ENCODE data around the gene C1orf105. TPM values are rescaled to one million over a fixed set of nuclear protein-coding genes. Genes with fewer than 3 reads are reported as not detected.

C1orf105 gene
- total RNA-seq, 1 donor from 2014 or later, result not detected

- Mint-ChIP-seq H3K4me1 (no peaks in the 10 kb centered on the region), H3K27me3 (ENCODE audit: insufficient read depth, low read depth) (peaks cover 2% of the 10 kb centered on the region), H3K4me3 (no peak overlapping the region), H3K9me3 (no peaks in the 10 kb centered on the region), H3K36me3 (no peaks in the 10 kb centered on the region), H3K27ac (no peak overlapping the region)
- Histone ChIP-seq H3K4me3 (no peak overlapping the region), H3K4me2 (no peak overlapping the region), H2AFZ (replicated peaks) (no peak overlapping the region), H3K9ac (no peak overlapping the region), H3F3A (ENCODE audit: low read depth) (no peaks in the 10 kb centered on the region), H3K27me3 (no peaks in the 10 kb centered on the region), H3K4me1 (no peaks in the 10 kb centered on the region), H3K9me3 (ENCODE audit: low read depth) (no peaks in the 10 kb centered on the region), H3K36me3 (no peaks in the 10 kb centered on the region), H3K27ac (no peak overlapping the region), H4K20me1 (ENCODE audit: low read depth) (no peaks in the 10 kb centered on the region), H3K79me2 (ENCODE audit: low read depth) (no peaks in the 10 kb centered on the region)
- no peak for TF ChIP-seq EZH2 (IDR thresholded peaks at IDR 0.05)
- no peak for TF ChIP-seq EZH2phosphoT487 (IDR thresholded peaks at IDR 0.05)
- no peak for DNase-seq (ENCODE audit: low spot score)
These were observed 93.0 kb downstream of the C1orf105 start for GRCh38 chr1:172513479-172513878.

GRCh38 chr1:172514108-172514507, 93.6 kb downstream of the C1orf105 start:
- Mint-ChIP-seq H3K27me3 (ENCODE audit: insufficient read depth, low read depth) (peaks cover 2% of the 10 kb centered on the region), H3K36me3 (no peaks in the 10 kb centered on the region), H3K4me3 (no peak overlapping the region), H3K27ac (no peak overlapping the region), H3K9me3 (no peaks in the 10 kb centered on the region), H3K4me1 (no peaks in the 10 kb centered on the region)
- no peak overlapping the region for H3K4me3 ChIP-seq
- H3K36me3 ChIP-seq, result no peaks in the 10 kb centered on the region
- no peaks in the 10 kb centered on the region for H3K4me1 ChIP-seq
- no peak overlapping the region for H2AFZ ChIP-seq (replicated peaks)
- H4K20me1 ChIP-seq (ENCODE audit: low read depth), result no peaks in the 10 kb centered on the region
- no peak overlapping the region for H3K27ac ChIP-seq
- H3F3A ChIP-seq (ENCODE audit: low read depth), result no peaks in the 10 kb centered on the region
- no peaks in the 10 kb centered on the region for H3K9me3 ChIP-seq (ENCODE audit: low read depth)
- TF ChIP-seq EZH2 (IDR thresholded peaks at IDR 0.05) (no peak), EZH2phosphoT487 (IDR thresholded peaks at IDR 0.05) (no peak), CTCF (IDR thresholded peaks at IDR 0.05) (no peak)
- H3K4me2 ChIP-seq, result no peak overlapping the region
- no peak overlapping the region for H3K9ac ChIP-seq
- H3K79me2 ChIP-seq (ENCODE audit: low read depth), result no peaks in the 10 kb centered on the region
- DNase-seq (ENCODE audit: low spot score), result no peak
- H3K27me3 ChIP-seq, result no peaks in the 10 kb centered on the region

GRCh38 chr1:172515436-172515835, 95.0 kb downstream of the C1orf105 start:
- Mint-ChIP-seq H3K27ac (no peak overlapping the region), H3K9me3 (no peaks in the 10 kb centered on the region), H3K4me3 (no peak overlapping the region), H3K27me3 (ENCODE audit: insufficient read depth, low read depth) (no peaks in the 10 kb centered on the region), H3K4me1 (no peaks in the 10 kb centered on the region), H3K36me3 (no peaks in the 10 kb centered on the region)
- no peak overlapping the region for H3K9ac ChIP-seq
- H3K36me3 ChIP-seq, result no peaks in the 10 kb centered on the region
- no peaks in the 10 kb centered on the region for H4K20me1 ChIP-seq (ENCODE audit: low read depth)
- H3K4me2 ChIP-seq, result no peak overlapping the region
- H3K27me3 ChIP-seq, result no peaks in the 10 kb centered on the region
- DNase-seq (ENCODE audit: low spot score), result no peak
- no peaks in the 10 kb centered on the region for H3F3A ChIP-seq (ENCODE audit: low read depth)
- H3K9me3 ChIP-seq (ENCODE audit: low read depth), result no peaks in the 10 kb centered on the region
- TF ChIP-seq EZH2 (IDR thresholded peaks at IDR 0.05) (no peak), EZH2phosphoT487 (IDR thresholded peaks at IDR 0.05) (no peak), CTCF (IDR thresholded peaks at IDR 0.05) (no peak)
- H3K4me3 ChIP-seq, result no peak overlapping the region
- H2AFZ ChIP-seq (replicated peaks), result no peak overlapping the region
- H3K4me1 ChIP-seq, result no peaks in the 10 kb centered on the region
- no peak overlapping the region for H3K27ac ChIP-seq
- H3K79me2 ChIP-seq (ENCODE audit: low read depth), result no peaks in the 10 kb centered on the region

- no peaks in the 10 kb centered on the region for H3K9me3 ChIP-seq (ENCODE audit: low read depth)
- H3K79me2 ChIP-seq (ENCODE audit: low read depth), result no peaks in the 10 kb centered on the region
- Mint-ChIP-seq H3K4me3 (no peak overlapping the region), H3K27me3 (ENCODE audit: insufficient read depth, low read depth) (no peaks in the 10 kb centered on the region), H3K36me3 (no peaks in the 10 kb centered on the region), H3K9me3 (no peaks in the 10 kb centered on the region), H3K27ac (no peak overlapping the region), H3K4me1 (no peaks in the 10 kb centered on the region)
- no peak overlapping the region for H3K27ac ChIP-seq
- H3K4me3 ChIP-seq, result no peak overlapping the region
- H2AFZ ChIP-seq (replicated peaks), result no peak overlapping the region
- no peaks in the 10 kb centered on the region for H3K27me3 ChIP-seq
- no peak for DNase-seq (ENCODE audit: low spot score)
- no peaks in the 10 kb centered on the region for H3K36me3 ChIP-seq
- H3K4me2 ChIP-seq, result no peak overlapping the region
- no peak overlapping the region for H3K9ac ChIP-seq
- TF ChIP-seq CTCF (IDR thresholded peaks at IDR 0.05) (no peak), EZH2 (IDR thresholded peaks at IDR 0.05) (no peak), EZH2phosphoT487 (IDR thresholded peaks at IDR 0.05) (no peak)
- H3K4me1 ChIP-seq, result no peaks in the 10 kb centered on the region
- no peaks in the 10 kb centered on the region for H3F3A ChIP-seq (ENCODE audit: low read depth)
- no peaks in the 10 kb centered on the region for H4K20me1 ChIP-seq (ENCODE audit: low read depth)
These were observed 95.4 kb downstream of the C1orf105 start for GRCh38 chr1:172515927-172516326.

All from neural progenitor cell (in vitro differentiated cells).